ENCODE data around the gene GGT7.
"Not testable (repeated sequence)": the region's sequence is repeated elsewhere in the genome, so short reads cannot be mapped to it uniquely, and the experiment has no call there.

GGT7 gene, protein sequence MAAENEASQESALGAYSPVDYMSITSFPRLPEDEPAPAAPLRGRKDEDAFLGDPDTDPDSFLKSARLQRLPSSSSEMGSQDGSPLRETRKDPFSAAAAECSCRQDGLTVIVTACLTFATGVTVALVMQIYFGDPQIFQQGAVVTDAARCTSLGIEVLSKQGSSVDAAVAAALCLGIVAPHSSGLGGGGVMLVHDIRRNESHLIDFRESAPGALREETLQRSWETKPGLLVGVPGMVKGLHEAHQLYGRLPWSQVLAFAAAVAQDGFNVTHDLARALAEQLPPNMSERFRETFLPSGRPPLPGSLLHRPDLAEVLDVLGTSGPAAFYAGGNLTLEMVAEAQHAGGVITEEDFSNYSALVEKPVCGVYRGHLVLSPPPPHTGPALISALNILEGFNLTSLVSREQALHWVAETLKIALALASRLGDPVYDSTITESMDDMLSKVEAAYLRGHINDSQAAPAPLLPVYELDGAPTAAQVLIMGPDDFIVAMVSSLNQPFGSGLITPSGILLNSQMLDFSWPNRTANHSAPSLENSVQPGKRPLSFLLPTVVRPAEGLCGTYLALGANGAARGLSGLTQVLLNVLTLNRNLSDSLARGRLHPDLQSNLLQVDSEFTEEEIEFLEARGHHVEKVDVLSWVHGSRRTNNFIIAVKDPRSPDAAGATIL

DNA sequence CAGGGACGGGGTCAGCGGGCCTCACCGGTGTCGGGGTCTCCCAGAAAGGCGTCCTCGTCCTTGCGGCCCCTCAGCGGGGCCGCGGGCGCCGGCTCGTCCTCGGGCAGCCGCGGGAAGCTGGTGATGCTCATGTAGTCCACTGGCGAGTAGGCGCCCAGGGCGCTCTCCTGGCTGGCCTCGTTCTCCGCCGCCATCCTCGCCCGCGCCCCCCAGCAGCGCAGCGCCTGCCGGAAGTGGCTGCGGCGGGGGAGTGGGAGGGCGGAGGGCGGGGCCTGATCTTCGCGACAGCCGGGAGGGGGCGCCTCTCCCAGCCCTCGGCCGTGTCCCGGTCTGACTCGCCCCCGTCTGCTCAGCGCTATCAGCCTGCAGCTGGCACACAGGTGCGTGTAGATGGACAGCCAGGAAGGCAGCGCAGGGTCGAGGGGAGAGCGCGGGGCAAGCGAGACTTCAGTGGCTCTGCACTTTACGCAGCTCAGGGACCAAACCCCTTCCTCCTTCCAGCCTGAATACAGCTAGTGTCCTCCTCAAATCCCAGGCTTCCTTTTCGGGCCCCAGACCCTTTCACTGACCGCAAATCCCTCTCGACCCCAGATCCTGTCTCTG, at the start of gene GGT7:
GGT7 (minus strand) TSS at position 235 of the 603 bp plus-strand sequence; CDS start at position 194, 41 bp downstream.
- no peak for DNase-seq (ENCODE audit: low read depth)

DNA sequence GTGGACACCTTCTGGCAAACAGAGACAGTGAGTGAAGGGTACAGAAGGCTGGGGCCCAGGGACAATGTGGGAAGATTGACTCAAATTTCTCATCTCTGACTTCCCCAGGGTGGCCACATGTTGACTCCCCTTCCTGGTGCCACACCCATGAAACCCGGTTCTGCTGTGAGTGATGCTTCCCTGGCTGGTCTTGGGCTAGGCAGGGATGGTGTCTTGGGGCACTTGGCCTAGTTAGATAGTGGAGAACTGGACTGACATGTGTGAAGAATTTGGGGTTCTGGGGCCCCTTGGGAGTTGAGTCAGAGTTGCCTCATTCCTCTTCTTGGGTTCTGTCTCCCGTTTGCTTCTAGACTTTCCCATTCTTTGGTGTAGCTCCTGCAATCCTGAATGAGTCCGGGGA, 48.8 kb upstream of the GGT7 start:
- DNase-seq (ENCODE audit: low read depth), result no peak

DNA sequence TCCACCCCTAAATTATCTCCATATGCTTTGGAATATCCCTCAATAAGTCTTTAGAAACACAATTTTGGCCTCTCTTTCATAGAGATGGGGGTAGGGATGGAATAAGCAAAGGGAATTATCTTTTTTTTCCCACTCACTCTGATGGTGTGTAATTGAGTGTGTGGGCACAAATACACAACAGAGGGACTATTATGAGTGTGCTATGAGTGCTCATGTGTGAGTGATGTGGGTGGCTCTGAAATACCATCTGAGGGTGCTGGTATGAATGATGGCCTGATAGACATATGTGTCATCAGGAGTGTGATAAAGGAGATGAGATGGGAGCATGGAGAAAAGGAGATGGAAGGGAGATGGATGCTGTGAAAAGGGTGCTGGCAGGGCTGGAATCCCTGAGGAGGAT, 47.4 kb upstream of the GGT7 start:
- DNase-seq (ENCODE audit: low read depth), result no peak

DNA sequence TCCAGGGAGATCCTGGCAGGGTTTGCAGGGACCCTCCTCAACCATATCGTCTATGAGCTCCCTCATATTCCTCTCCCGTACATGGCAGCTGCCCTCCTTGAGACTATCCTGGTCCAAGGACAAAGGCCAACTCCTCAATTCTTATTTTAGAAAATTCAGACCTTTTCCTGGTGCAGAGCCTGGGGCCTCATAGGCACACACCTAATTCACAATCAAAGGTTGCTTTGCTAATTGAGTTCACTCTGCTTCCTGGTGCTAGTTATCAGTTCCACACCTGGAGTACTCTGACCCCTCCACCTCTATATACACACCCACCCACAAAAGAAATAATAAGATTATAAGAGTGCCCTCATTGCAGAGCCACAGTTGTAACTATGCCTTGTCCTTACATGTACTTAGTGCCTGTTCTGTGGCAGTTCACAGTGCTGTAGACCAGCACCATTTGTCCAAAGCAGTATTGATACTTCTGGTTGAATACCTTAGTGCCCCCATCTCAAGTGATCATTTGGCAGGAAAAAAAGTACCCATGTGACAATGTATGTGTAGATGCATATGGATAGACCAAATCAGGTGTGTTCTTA, 44.2 kb upstream of the GGT7 start:
- DNase-seq (ENCODE audit: low read depth), result no peak

DNA sequence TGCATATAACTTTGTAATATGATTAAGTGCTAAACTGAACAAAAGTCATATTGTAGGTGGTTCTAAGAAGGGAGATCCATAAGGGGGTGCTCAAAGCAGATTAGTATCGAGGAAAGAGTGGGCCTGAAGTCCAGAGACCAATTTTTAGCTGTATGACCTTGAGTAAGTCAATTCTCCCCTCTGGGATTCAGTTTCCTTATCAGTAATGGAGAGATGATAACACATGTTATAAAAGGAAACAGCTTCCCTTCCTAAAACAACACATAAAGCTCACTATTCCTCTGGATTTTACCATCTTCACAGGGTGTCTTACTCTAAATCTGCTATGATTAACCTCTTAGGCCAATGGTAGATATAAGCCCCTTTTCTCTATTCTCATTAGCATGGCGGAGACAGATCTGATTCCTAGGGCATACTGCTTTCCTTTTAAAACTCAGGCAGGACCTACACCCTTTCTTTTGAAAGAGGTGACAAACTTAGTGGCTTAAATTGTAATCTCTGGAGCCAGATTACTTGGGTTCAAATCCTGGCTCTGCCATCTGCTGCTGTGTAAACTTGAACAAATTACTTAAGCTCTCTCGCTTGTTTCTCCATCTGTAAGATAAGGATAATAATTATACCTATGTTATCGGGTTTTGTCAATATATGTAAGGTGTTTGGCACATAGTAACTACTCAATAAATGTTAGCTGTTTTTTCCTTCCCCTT, 43.2 kb upstream of the GGT7 start:
- no peak for DNase-seq (ENCODE audit: low read depth)

DNA sequence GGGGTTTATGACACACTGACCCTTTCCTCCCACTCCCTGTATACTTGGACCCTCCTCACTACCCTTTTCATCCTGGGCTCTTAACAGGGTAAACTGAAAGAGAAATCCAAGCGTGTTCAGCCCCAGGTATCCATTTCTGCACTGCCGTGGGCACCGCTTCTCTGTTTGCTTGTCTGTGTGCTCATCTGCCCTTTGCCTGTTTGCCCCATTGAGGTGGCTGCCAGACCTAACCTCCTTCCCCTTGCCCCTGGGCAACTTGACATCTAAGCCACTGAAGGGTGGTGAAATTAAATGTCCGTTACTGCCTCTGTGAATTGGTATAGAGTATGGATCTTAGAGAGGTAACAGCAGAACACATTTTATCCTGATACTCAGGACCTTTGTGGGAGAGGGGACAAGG, 42.5 kb upstream of the GGT7 start:
- no peak for DNase-seq (ENCODE audit: low read depth)

DNA sequence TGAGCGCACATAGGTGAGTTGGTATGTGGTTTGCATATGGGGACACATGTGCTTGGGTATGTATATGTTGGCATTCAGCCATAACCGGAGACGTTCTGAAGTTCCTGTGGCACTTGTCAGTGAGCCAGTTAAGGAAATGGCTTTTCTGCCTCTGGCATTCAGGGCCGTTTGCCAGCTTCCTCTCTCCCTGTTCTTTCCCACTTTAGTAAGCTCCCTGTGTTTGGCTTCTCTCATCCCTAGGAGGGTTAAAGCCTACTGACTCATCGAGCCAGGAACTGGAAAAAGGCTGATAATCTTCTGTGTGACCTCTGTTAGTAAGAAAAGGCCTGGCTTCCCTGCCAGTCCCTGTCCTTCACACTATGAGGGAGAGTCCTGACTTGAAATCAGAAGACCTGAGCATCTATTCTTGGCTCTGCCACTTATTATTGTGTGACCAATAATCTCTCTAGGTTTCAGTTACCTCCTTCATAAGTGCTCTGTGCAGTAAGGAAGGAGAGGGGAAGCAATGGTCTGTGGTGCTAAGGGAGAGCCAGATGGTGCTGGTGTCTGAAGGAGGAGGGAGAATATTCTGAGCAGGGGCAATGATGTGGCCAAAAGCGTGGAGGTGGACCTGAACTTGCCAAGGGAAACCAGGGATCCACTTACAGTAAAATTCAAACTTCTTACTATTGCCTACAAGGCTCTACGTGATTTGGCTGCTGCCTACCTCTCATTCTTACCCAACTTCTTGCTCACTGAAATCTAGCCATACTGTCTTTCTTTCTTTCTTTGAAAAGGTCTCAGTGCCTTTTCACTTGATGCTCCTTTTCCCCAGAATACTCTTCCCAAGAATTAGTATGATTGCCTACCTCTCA, 35.2 kb upstream of the GGT7 start:
- DNase-seq (ENCODE audit: low read depth), result peak; percentile 91

DNA sequence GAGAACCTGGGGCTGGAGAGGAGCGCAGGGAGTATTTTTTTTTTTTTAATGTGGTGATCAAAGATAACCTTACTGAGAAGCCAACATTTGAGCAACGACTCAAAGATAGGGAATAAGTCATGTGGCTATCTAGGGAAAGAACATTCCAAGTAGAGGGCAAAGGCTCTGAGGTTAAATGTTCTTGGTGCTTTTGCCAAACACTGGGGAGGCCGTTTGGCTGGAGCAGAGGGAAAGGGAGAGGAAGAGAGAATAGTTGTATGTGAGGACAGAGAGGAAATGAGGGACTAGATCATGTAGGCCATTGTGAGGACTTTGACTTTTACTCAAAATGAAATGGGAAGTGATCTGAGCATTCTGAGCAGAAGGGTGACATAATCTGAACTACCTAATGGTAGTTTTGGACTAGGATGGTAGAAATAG, 31.6 kb upstream of the GGT7 start:
- DNase-seq (ENCODE audit: low read depth), result no peak

DNA sequence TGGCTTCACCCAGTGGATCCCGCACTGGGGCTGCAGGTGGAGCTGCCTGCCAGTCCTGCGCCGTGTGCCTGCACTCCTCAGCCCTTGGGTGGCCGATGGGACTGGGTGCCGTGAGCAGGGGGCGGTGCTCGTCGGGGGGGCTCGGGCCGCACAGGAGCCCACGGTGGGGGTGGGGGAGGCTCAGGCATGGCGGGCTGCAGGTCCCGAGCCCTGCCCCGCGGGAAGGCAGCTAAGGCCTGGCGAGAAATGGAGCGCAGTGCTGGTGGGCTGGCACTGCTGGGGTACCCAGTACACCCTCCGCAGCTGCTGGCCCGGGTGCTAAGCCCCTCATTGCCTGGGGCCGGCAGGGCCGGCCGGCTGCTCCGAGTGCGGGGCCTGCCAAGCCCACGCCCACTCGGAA, 26.1 kb upstream of the GGT7 start:
- DNase-seq (ENCODE audit: low read depth), result not testable (repeated sequence)

DNA sequence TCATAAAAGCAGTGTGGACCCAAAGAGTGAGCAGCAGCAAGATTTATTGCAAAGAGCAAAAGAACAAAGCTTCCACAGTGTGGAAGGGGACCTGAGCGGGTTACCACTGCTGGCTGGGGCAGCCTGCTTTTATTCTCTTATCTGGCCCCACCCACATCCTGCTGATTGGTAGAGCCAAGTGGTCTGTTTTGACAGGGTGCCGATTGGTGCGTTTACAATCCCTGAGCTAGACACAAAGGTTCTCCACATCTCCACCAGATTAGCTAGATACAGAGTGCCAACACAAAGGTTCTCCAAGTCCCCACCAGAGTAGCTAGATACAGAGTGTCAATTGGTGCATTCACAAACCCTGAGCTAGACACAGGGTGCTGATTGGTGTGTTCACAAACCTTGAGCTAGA, 25.5 kb upstream of the GGT7 start:
- not testable (repeated sequence) for DNase-seq (ENCODE audit: low read depth)

DNA sequence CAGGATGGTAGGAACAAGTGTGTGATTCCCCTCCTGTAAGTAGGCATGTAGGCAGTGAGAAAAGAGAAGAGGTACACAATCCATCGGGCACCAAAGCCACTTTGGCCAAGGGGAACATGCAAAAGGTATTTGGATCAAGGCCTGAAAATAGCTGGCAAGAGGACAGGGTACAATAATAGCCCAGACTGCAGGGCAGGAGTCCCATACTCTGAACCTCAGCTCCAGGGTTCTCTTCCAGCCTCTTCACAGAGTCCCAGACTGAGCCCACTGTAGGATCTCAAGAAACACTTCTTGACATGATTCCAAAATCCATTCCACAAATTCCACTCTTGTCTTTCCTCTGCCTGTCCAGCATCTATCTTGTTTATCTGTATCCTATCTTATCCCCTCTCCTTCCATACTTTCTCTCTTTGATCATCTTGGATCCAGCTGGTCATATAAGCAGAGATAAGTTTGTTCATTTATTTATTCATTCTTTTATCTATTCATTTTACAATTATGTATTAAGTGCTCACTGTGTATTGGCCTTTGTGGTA, 23.5 kb upstream of the GGT7 start:
- DNase-seq (ENCODE audit: low read depth), result no peak

DNA sequence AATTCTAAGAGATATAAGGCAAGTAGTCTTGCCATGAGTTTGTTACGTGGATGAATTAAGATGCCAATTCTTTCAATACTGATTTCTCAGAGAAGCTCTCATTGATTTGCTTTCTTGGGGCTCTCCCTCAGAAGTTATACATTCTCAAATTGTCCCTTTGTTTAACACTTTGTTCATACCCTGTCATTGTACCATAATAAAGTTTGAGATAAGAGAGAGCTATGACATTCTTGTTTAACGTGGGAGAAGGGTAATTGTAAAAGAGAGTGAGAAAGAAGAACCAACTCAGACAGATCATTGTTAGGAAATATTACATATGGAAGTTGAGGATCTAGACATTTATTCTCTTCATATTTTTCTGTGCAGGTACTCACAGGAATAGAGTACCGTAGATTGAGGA, 22.8 kb upstream of the GGT7 start:
- DNase-seq (ENCODE audit: low read depth), result no peak

DNA sequence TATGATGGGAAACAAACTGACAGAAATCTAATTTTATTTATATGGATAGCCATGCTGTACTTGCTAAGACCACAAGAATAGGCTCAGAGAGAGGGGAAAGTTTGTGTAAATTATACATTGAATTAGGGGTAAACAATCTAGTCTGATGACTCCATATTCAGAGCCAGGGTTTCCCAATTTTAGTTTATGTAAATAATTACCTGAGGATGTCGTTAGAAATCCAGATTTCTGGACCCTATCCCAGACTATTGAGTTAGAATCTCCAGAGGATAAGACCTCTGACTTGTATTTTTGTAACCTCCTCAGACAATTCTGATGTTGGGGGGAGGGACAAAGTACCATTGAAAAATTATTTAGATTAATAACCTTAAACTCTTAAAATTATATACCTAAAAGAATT, 22.1 kb upstream of the GGT7 start:
- no peak for DNase-seq (ENCODE audit: low read depth)

DNA sequence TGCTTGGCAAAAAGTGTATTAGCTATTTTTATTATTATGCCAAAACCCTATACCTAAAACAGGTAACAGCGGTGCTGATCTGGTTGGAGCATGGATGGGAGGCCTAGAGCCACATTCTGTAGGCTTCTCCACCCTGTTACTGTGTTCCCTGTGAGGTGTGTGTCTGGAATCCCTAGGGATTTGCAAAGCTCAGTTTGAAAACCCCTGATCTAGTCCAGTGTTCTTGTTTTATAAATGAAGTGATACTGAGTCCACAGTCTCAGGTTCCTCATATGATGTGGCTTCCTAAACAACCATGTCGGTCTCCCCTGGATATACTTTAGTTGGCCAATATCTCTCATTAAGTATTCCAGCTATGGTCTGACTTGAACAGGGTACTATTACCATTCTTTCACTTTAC, 20.0 kb upstream of the GGT7 start:
- DNase-seq (ENCODE audit: low read depth), result no peak

DNA sequence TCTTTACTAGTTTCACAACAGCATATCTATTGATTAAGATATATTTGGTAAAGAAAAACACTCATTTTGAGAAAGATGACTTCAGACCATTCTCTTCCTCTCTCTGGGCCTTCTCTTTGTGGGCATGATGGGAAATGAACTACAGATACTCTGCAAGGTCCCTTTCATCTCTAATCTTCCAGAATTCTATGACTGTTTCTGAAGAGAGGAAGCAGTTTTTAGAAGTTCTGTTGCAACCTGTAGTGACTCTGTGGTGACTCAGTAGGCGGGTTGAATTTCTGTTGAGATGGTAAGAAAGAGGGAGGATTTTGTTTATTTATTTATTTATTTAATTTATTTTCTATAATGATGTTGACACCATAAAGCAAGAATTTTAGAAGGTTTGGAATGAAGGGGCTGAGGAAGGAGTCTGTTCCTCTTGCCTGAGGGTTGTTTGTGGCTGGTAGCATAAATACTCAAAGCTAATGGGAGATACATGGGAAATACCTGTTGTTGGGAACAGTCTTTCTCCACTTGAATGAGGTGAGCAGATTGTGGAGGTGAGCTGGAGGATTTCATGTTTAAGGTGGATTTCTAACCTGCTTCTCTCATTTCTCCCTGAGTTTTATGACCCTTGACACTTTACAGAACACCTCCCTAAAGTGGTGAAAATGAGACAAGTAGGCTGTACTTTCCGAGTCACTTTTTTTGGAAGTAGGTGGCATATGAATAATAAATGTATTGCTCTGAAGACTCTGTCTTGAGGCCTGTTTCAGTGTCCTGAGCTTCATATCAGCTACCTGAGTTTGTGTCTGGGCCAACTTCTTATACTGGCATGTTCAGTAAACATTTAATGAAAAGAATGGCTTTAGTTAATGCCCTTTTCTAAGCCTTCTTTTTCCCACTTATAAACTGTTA, 18.8 kb upstream of the GGT7 start:
- peak; percentile 72 for DNase-seq (ENCODE audit: low read depth)

DNA sequence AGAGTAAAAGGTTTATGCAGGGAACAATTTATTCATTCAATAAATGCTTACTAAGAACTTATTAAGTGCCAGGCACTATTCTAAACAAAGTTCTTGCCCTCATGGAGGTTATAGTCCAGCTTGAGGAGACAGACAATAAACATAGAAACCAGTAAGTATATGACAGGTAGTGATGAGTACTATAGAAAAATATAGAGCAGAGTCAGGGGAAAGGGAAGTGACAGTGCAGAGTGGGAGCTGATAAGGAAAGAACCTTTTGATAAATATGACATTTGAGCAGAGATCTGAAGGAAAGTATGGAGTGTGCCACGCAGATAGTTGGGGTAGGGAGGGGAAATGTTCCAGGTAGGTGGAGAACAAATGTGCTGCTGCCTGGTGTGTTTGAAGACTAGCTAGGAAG, 15.8 kb upstream of the GGT7 start:
- no peak for DNase-seq (ENCODE audit: low read depth)

DNA sequence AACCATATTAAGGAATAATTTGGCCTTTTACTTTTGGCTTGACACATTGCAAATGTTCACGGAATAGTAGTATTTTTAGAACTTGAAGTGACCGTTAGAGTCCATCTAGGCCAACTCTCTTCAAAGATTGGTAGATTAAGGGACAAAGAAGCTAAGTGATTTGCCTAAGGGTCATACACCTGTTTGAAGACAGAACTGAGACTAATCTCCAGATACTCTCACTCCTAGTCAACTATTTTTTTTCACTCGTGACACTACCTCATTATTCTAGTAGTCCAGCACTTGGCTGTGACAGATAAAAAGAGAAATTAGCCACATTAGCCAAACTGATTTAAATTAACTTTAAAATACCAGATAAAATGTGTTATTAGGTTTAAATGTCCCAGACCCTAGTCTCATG, 14.4 kb upstream of the GGT7 start:
- no peak for DNase-seq (ENCODE audit: low read depth)

DNA sequence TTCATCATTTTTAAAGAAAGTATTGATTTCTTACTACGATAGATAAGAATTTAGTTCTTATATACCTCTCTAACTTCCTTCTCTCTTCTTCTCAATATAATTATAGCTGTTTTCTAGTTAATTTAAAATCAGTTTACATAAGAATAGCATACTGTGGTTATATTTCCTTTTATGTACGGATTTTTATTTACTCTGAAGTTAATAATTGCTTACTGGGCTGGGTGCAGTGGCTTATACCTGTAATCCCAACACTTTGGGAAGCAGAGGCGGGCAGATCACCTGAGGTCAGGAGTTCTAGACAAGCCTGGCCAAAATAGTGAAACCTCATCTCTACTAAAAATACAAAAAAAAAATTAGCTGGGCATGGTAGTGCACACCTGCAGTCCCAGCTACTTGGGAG, 13.5 kb upstream of the GGT7 start:
- DNase-seq (ENCODE audit: low read depth), result no peak

DNA sequence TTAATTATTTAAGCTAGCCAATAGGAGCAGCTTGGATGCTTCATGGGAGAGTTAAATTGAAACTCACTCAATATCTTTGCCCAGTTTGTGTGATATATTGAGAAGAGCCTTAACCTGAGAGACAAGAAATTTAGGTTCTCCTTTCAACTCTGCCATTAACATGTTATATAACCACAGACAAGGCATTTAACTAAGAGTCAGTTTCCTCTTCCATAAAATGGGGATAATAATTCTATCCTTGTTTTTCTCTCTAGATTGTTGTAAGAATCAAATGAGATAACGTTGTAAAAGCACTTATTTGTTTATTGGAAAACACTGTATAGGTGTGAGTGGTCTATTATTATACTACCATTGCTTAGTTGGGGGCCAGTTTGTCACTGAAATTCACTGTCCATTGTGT, 11.6 kb upstream of the GGT7 start:
- DNase-seq (ENCODE audit: low read depth), result no peak

DNA sequence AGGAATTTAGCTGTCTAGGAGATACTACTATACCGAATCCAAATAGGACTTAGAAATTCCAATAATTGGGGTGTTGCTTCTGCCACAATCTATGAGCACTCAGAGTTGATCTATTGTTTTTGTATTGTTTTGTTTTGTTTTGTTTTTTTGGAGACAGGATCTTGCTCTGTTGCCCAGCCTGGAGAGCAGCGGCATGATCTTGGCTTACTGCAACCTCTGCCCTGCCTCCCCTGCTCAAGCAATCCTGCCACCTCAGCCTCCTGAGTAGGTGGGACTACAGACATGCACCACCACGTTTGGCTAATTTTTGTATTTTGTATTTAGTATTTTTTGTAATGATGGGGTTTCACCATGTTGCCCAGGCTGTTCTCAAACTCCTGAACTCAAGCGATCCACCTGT, 11.2 kb upstream of the GGT7 start:
- no peak for DNase-seq (ENCODE audit: low read depth)
